Suprapubic skin (tissue), 3 donors: Measurements from ENCODE around the gene USP15.

Experiments
- CTCF ChIP-seq, 2 donors: fragments of 200-600 bp in 1 of 2; fragments of 450-650 bp in 1 of 2; sonication (generic) in 1 of 2; IDR thresholded peaks; one replicate each; pipeline ENCODE4 v1.5.1; 2016 to 2019; ENCODE audit warnings: antibody characterized with exemption in 2 of 2, mild to moderate bottlenecking in 1 of 2, moderate library complexity in 1 of 2
- POLR2A ChIP-seq, 2 donors: fragments of 450-650 bp; IDR thresholded peaks; one replicate each; pipeline ENCODE4 v1.6.1; 2017; ENCODE audit warnings: antibody characterized with exemption in 2 of 2, mild to moderate bottlenecking in 2 of 2, moderate library complexity in 2 of 2

GRCh38 chr12:62320054-62320453 is 59.9 kb downstream of the USP15 start:
- TF ChIP-seq CTCF (IDR thresholded peaks at IDR 0.05) (no peak), POLR2A (IDR thresholded peaks at IDR 0.05) (no peak)
